Measurements from ENCODE around the gene RAPSN.
A peak's percentile ranks its signal among the peaks of the same experiment; 100 is the strongest.

Gene RAPSN

DNA sequence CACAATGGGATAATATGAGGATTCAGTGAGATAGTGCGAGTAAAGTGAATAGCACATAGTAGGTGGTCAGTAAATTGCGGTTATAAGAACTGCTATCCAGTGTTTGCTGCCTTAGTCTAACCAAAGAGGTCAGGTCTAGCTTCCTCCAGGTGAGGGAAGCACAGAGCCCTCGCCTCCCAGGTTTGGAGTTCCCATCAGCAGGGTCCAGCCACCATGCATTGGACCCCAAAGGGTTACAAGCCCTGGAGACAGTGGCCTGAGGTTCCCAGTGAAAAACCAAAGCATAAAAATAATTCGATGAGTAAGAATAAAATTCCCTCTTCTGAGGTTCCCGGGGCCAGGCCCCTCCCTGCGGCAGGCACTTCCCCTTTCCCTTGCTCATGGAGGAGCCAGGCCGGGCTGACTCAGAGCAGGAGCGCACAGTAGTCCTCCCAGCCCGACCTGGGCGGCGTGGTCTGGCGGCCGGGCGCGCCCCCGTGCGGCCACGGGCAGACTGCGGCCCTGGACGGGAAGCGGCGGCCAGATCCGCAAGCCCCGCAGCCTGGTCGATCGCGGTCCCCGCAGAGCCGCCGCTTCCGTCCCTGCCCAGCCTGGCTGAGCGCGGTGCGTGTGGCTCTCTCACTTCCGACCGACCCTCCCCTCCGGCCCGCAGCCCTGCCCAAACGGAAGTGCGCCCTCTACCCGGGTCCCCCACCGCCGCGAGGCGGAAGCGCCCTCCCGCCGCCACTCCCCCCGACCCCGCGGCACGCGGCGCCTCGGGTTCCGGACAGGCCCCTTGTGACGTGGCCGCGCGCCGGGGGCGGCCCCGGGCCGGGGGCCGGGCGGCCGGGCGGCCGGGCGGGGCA, 41.0 kb downstream of the RAPSN start, which contains the start of gene SLC39A13:
Gene SLC39A13 (plus strand): TSS at position 845 of the 845 bp plus-strand sequence. CDS start 1,505 bp downstream, outside the sequence.
- Histone ChIP-seq H3K4me1 (ENCODE audit: control insufficient read depth in 2 of 2, insufficient read depth in 1 of 2, low read depth in 1 of 2, low read length in 2 of 2) (peaks cover 8 to 13% of the 10 kb centered on the region in 2 donors), H2AK5ac (ENCODE audit: low read depth, low read length) (peak within 1 kb of the TSS; percentile 81), H3K27me3 (ENCODE audit: control insufficient read depth in 3 of 3, insufficient read depth in 3 of 3, low read depth in 1 of 3, low read length in 3 of 3) (no peaks in the 10 kb centered on the region), H3K36me3 (replicated peaks in 1 of 2; ENCODE audit: control insufficient read depth in 2 of 2, insufficient read depth in 2 of 2, low read length in 2 of 2) (peaks cover 3 to 12% of the 10 kb centered on the region in 2 donors), H4K91ac (ENCODE audit: low read depth, low read length, poor library complexity) (no peak within 1 kb of the TSS), H3K27ac (replicated peaks; ENCODE audit: low read length) (peak within 1 kb of the TSS; percentile 97), H3K4me3 (ENCODE audit: low read length in 2 of 2) (peak within 1 kb of the TSS; percentile 79 to 92), H2BK12ac (ENCODE audit: low read length) (no peak within 1 kb of the TSS), H3K4ac (ENCODE audit: low read length) (no peak within 1 kb of the TSS), H4K8ac (ENCODE audit: low read depth, low read length) (peak within 1 kb of the TSS; percentile 5), H3K18ac (ENCODE audit: low read length) (peak within 1 kb of the TSS; percentile 95), H2BK5ac (ENCODE audit: low read length) (peak within 1 kb of the TSS; percentile 72), H2BK15ac (ENCODE audit: low read length) (no peak within 1 kb of the TSS), H3K14ac (ENCODE audit: low read length) (no peak within 1 kb of the TSS), H2AFZ (ENCODE audit: low read length) (peak within 1 kb of the TSS; percentile 91), H3K9me3 (replicated peaks in 1 of 2; ENCODE audit: control insufficient read depth in 2 of 2, insufficient read depth in 1 of 2, low read depth in 1 of 2, low read length in 2 of 2) (no peaks in the 10 kb centered on the region), H3K9ac (ENCODE audit: low read depth, low read length, poor library complexity) (peak within 1 kb of the TSS; percentile 94), H3K23ac (ENCODE audit: low read depth, low read length, poor library complexity) (peak within 1 kb of the TSS; percentile 100), H2BK120ac (ENCODE audit: low read depth, low read length) (no peak within 1 kb of the TSS), H3K79me1 (ENCODE audit: low read depth, low read length) (no peaks in the 10 kb centered on the region), H3K4me2 (ENCODE audit: insufficient read depth, low read length, poor library complexity, severe bottlenecking) (peak within 1 kb of the TSS; percentile 74)
- DNase-seq (ENCODE audit: low spot score) = peak; percentile 93
- no CpG with 5 or more reads among the region's 70 CpGs for WGBS, 2 donors (ENCODE audit: extremely low coverage in 2 of 2, insufficient read length in 2 of 2, insufficient replicate concordance in 1 of 2)

DNA sequence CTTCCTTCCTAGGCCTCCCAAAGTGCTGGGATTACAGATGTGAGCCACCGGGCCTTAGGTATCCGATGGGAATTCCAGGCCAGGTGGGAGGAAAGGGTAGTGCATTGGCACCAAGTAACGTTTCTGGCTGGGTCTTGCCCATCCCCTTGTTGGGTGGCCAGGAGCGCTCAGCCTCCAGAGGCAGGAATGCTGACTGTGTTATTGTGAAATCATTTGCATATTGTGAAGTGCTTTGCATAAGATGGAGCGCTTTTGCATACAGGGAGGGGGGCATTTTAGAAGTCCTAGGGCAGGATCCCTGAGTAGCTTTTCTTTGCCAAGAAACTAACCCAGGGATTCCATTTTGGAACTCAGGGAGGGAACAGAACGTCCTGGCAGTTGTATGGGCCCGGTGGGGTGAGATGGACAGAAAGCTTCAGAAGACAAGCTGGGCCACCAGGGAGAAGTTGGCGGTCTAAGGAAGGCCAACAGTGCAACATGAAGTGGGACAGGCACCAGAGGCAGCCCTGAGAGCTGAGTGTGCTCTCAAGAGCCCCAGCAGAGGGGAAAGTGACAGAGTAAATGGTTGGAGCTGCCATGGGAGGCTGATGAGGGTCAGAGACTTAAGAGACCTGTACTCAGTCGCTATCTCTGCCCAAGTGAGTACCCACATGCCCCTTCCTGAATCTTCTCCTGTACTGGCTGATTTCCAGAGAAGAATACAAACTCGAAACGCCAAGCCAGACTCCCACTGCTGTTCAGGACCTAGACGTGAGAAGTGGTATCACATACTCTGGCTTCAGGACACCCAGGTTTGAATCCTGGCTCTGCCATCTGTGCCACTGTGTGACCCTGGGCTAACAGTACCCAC, 41.8 kb downstream of the RAPSN start:
- Histone ChIP-seq H2BK12ac (ENCODE audit: low read length) (no peak overlapping the region), H2BK15ac (ENCODE audit: low read length) (peak overlapping the region; percentile 0), H3K79me1 (ENCODE audit: low read depth, low read length) (no peaks in the 10 kb centered on the region), H3K9ac (ENCODE audit: low read depth, low read length, poor library complexity) (peak overlapping the region; percentile 79), H3K36me3 (replicated peaks in 1 of 2; ENCODE audit: control insufficient read depth in 2 of 2, insufficient read depth in 2 of 2, low read length in 2 of 2) (peaks cover 3 to 8% of the 10 kb centered on the region in 2 donors), H2BK5ac (ENCODE audit: low read length) (no peak overlapping the region), H3K4me3 (ENCODE audit: low read length in 2 of 2) (peak overlapping the region; percentile 79 to 92), H3K4ac (ENCODE audit: low read length) (no peak overlapping the region), H3K27me3 (ENCODE audit: control insufficient read depth in 3 of 3, insufficient read depth in 3 of 3, low read depth in 1 of 3, low read length in 3 of 3) (no peaks in the 10 kb centered on the region), H3K23ac (ENCODE audit: low read depth, low read length, poor library complexity) (no peak overlapping the region), H3K4me1 (ENCODE audit: control insufficient read depth in 2 of 2, insufficient read depth in 1 of 2, low read depth in 1 of 2, low read length in 2 of 2) (peaks cover 8 to 13% of the 10 kb centered on the region in 2 donors), H3K27ac (replicated peaks; ENCODE audit: low read length) (peak overlapping the region; percentile 97), H4K91ac (ENCODE audit: low read depth, low read length, poor library complexity) (no peak overlapping the region), H3K18ac (ENCODE audit: low read length) (peak overlapping the region; percentile 13), H4K8ac (ENCODE audit: low read depth, low read length) (peak overlapping the region; percentile 5), H2AFZ (ENCODE audit: low read length) (peak overlapping the region; percentile 91), H2AK5ac (ENCODE audit: low read depth, low read length) (peak overlapping the region; percentile 91), H3K9me3 (replicated peaks in 1 of 2; ENCODE audit: control insufficient read depth in 2 of 2, insufficient read depth in 1 of 2, low read depth in 1 of 2, low read length in 2 of 2) (no peaks in the 10 kb centered on the region), H3K4me2 (ENCODE audit: insufficient read depth, low read length, poor library complexity, severe bottlenecking) (peak overlapping the region; percentile 72), H3K14ac (ENCODE audit: low read length) (no peak overlapping the region), H2BK120ac (ENCODE audit: low read depth, low read length) (peak overlapping the region; percentile 19)
- no peak for DNase-seq (ENCODE audit: low spot score)
- no CpG with 5 or more reads among the region's 12 CpGs for WGBS, 2 donors (ENCODE audit: extremely low coverage in 2 of 2, insufficient read length in 2 of 2, insufficient replicate concordance in 1 of 2)

DNA sequence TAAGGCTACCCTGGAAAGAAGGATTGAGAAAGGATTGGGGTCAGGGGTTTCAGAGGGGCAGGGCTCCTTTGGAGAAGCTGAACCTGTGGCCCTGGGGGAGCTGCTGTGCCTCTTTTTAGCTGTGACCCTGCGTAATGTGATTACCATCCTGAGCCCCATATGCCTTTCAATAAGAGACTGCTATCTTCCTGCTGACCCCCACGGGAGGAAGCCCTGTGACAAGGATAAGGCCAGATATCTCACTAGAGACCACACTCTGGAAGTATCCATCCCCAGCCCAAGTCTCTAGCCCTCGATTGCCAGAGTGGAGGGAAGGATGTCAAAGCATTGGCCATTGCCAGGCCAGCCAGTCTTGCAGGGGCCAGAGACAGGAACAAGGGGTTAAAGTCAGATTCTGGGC, 45.4 kb downstream of the RAPSN start:
- Histone ChIP-seq H2AK5ac (ENCODE audit: low read depth, low read length) (no peak overlapping the region), H2BK5ac (ENCODE audit: low read length) (no peak overlapping the region), H2BK15ac (ENCODE audit: low read length) (no peak overlapping the region), H3K23ac (ENCODE audit: low read depth, low read length, poor library complexity) (no peak overlapping the region), H3K14ac (ENCODE audit: low read length) (no peak overlapping the region), H3K9ac (ENCODE audit: low read depth, low read length, poor library complexity) (no peak overlapping the region), H3K4me3 (ENCODE audit: low read length in 2 of 2) (no peak overlapping the region), H3K27ac (replicated peaks; ENCODE audit: low read length) (no peak overlapping the region), H3K4ac (ENCODE audit: low read length) (no peak overlapping the region), H2BK120ac (ENCODE audit: low read depth, low read length) (no peak overlapping the region), H3K79me1 (ENCODE audit: low read depth, low read length) (no peaks in the 10 kb centered on the region), H4K8ac (ENCODE audit: low read depth, low read length) (no peak overlapping the region), H2BK12ac (ENCODE audit: low read length) (no peak overlapping the region), H3K9me3 (replicated peaks in 1 of 2; ENCODE audit: control insufficient read depth in 2 of 2, insufficient read depth in 1 of 2, low read depth in 1 of 2, low read length in 2 of 2) (no peaks in the 10 kb centered on the region), H3K4me1 (ENCODE audit: control insufficient read depth in 2 of 2, insufficient read depth in 1 of 2, low read depth in 1 of 2, low read length in 2 of 2) (peaks cover 6 to 13% of the 10 kb centered on the region in 2 donors), H4K91ac (ENCODE audit: low read depth, low read length, poor library complexity) (no peak overlapping the region), H3K36me3 (replicated peaks in 1 of 2; ENCODE audit: control insufficient read depth in 2 of 2, insufficient read depth in 2 of 2, low read length in 2 of 2) (no peaks in the 10 kb centered on the region), H2AFZ (ENCODE audit: low read length) (peak overlapping the region; percentile 34), H3K27me3 (ENCODE audit: control insufficient read depth in 3 of 3, insufficient read depth in 3 of 3, low read depth in 1 of 3, low read length in 3 of 3) (no peaks in the 10 kb centered on the region), H3K18ac (ENCODE audit: low read length) (peak overlapping the region; percentile 65), H3K4me2 (ENCODE audit: insufficient read depth, low read length, poor library complexity, severe bottlenecking) (no peak overlapping the region)
- no CpG with 5 or more reads among the region's 3 CpGs for WGBS, 2 donors (ENCODE audit: extremely low coverage in 2 of 2, insufficient read length in 2 of 2, insufficient replicate concordance in 1 of 2)
- DNase-seq (ENCODE audit: low spot score) = no peak

DNA sequence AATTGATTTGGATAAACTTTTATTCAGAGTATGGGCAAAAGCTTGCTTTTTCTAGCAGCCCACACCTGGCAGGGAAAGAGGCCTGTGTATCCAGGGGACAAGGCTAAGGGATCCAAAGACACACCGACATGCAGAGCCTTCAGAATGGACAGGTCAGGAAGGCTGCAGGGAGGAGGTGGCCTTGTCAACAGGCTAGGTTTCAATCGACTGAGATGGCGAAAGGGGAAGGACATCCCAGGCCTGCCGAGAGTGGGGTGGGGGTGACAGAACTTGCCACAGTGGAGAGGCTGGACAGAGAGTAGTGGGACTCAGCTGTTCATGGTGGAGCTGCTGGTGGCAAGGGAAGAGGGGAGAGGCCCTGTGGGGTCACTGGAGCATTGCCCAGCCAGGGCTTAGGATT, 45.8 kb downstream of the RAPSN start:
- Histone ChIP-seq H3K4me3 (ENCODE audit: low read length in 2 of 2) (no peak overlapping the region), H3K18ac (ENCODE audit: low read length) (no peak overlapping the region), H2BK120ac (ENCODE audit: low read depth, low read length) (no peak overlapping the region), H4K91ac (ENCODE audit: low read depth, low read length, poor library complexity) (no peak overlapping the region), H3K4ac (ENCODE audit: low read length) (no peak overlapping the region), H2BK12ac (ENCODE audit: low read length) (no peak overlapping the region), H3K36me3 (replicated peaks in 1 of 2; ENCODE audit: control insufficient read depth in 2 of 2, insufficient read depth in 2 of 2, low read length in 2 of 2) (no peaks in the 10 kb centered on the region), H3K4me2 (ENCODE audit: insufficient read depth, low read length, poor library complexity, severe bottlenecking) (no peak overlapping the region), H3K9me3 (replicated peaks in 1 of 2; ENCODE audit: control insufficient read depth in 2 of 2, insufficient read depth in 1 of 2, low read depth in 1 of 2, low read length in 2 of 2) (no peaks in the 10 kb centered on the region), H2AK5ac (ENCODE audit: low read depth, low read length) (no peak overlapping the region), H3K4me1 (ENCODE audit: control insufficient read depth in 2 of 2, insufficient read depth in 1 of 2, low read depth in 1 of 2, low read length in 2 of 2) (peaks cover 6 to 13% of the 10 kb centered on the region in 2 donors), H2BK15ac (ENCODE audit: low read length) (no peak overlapping the region), H3K23ac (ENCODE audit: low read depth, low read length, poor library complexity) (no peak overlapping the region), H3K14ac (ENCODE audit: low read length) (no peak overlapping the region), H3K27ac (replicated peaks; ENCODE audit: low read length) (no peak overlapping the region), H2AFZ (ENCODE audit: low read length) (peak overlapping the region; percentile 34), H2BK5ac (ENCODE audit: low read length) (no peak overlapping the region), H4K8ac (ENCODE audit: low read depth, low read length) (no peak overlapping the region), H3K79me1 (ENCODE audit: low read depth, low read length) (no peaks in the 10 kb centered on the region), H3K27me3 (ENCODE audit: control insufficient read depth in 3 of 3, insufficient read depth in 3 of 3, low read depth in 1 of 3, low read length in 3 of 3) (no peaks in the 10 kb centered on the region), H3K9ac (ENCODE audit: low read depth, low read length, poor library complexity) (no peak overlapping the region)
- no peak for DNase-seq (ENCODE audit: low spot score)
- WGBS, 2 donors (ENCODE audit: extremely low coverage in 2 of 2, insufficient read length in 2 of 2, insufficient replicate concordance in 1 of 2) = no CpG with 5 or more reads among the region's 4 CpGs
